OCI-LY7 (cell line): ENCODE data around the gene SREBF1. TPM values are rescaled to one million over a fixed set of nuclear protein-coding genes. Genes with fewer than 3 reads are reported as not detected.

ENCODE experiments used
- BruUV-seq: library from RNA; stranded (reverse); fragments of 400-500 nt; replicated peaks from 2 replicates; lab custom pipeline; 2021; lab: Mats Ljungman, UMichigan
- CTCF ChIA-PET: fragments of 300-600 bp; sonication (Branson Sonifier 250); formaldehyde crosslinking; loops from one replicate; lab custom pipeline; 2022; ENCODE audit warnings: antibody characterized with exemption; ENCODE audit not compliant: unreplicated experiment; lab: Charles Lee
- POLR2A ChIA-PET: fragments of 300-600 bp; sonication (Branson Sonifier 250); formaldehyde crosslinking; loops from one replicate; lab custom pipeline; 2022; ENCODE audit warnings: antibody characterized with exemption; lab: Charles Lee
- DNase-seq: peaks from one replicate; pipeline ENCODE4 v3.0.0-alpha.2; 2015; ENCODE audit warnings: low spot score
- H2AFZ ChIP-seq: fragments of 200-600 bp; sonication (generic), shearing (Covaris generic); 2 replicates; pipeline ENCODE4 v1.6.1; 2014; ENCODE audit warnings: mild to moderate bottlenecking, antibody characterized with exemption, low read length, moderate library complexity
- H3K27ac ChIP-seq: fragments of 200-600 bp; sonication (generic); 2 replicates; pipeline ENCODE4 v1.5.1; 2014; ENCODE audit warnings: mixed run types, low read depth, mild to moderate bottlenecking, moderate library complexity, low read length, inconsistent platforms; ENCODE audit not compliant: poor library complexity, severe bottlenecking
- H3K36me3 ChIP-seq: fragments of 200-600 bp; sonication (generic); 2 replicates; pipeline ENCODE4 v1.6.1; 2014; ENCODE audit warnings: mild to moderate bottlenecking, antibody characterized with exemption, low read length, moderate library complexity, mixed read lengths; ENCODE audit not compliant: insufficient read depth
- H3K4me1 ChIP-seq: fragments of 200-600 bp; sonication (generic); 2 replicates; pipeline ENCODE4 v1.5.1; 2014; ENCODE audit warnings: mild to moderate bottlenecking, low read length; ENCODE audit not compliant: insufficient read depth, poor library complexity, severe bottlenecking
- H3K4me2 ChIP-seq: fragments of 200-600 bp; sonication (generic); 2 replicates; pipeline ENCODE4 v1.6.1; 2014; ENCODE audit warnings: mild to moderate bottlenecking, low read length
- H3K4me3 ChIP-seq: fragments of 200-600 bp; sonication (generic); 2 replicates; pipeline ENCODE4 v1.5.1; 2014; ENCODE audit warnings: mild to moderate bottlenecking, low read depth, low read length; ENCODE audit not compliant: poor library complexity, severe bottlenecking
- H3K79me2 ChIP-seq: fragments of 200-600 bp; sonication (generic); 2 replicates; pipeline ENCODE4 v1.6.1; 2016; ENCODE audit warnings: low read depth, mild to moderate bottlenecking, low read length, moderate library complexity, mixed read lengths; ENCODE audit not compliant: insufficient read depth
- H3K9me2 ChIP-seq: fragments of 200-600 bp; sonication (generic); 2 replicates; pipeline ENCODE4 v1.6.1; 2016; ENCODE audit warnings: mild to moderate bottlenecking, low read length, mixed read lengths; ENCODE audit not compliant: insufficient read depth
- H3K9me3 ChIP-seq: fragments of 200-600 bp; sonication (generic); 2 replicates; pipeline ENCODE4 v1.6.1; 2014; ENCODE audit warnings: mild to moderate bottlenecking, mixed run types, low read length, mixed read lengths
- H4K20me1 ChIP-seq: fragments of 200-600 bp; sonication (generic); 2 replicates; pipeline ENCODE4 v1.6.1; 2014; ENCODE audit warnings: mild to moderate bottlenecking, antibody characterized with exemption, low read length, moderate library complexity, mixed read lengths; ENCODE audit not compliant: insufficient read depth
- EZH2phosphoT487 ChIP-seq: fragments of 200-600 bp; sonication (generic); IDR thresholded peaks from 2 replicates; pipeline ENCODE4 v1.6.1; 2018; ENCODE audit warnings: low read depth, borderline replicate concordance, mild to moderate bottlenecking, mixed run types, antibody characterized with exemption, low read length, moderate library complexity, mixed read lengths
- intact Hi-C: fragments of 100-400 bp; cut with micrococcal nuclease; formaldehyde crosslinking; loops from one replicate; pipeline ENCODE4 v1.10.0; 2022; ENCODE audit not compliant: unreplicated experiment
- microRNA-seq: library from miRNA; unstranded; fragments of <30 nt; microRNA quantifications from one replicate; pipeline ENCODE4 v1.2.0, GENCODE V29; 2022; ENCODE audit warnings: borderline replicate concordance
- small RNA-seq: library from RNA; depleted of rRNA; stranded (forward); fragments of <200 nt; gene quantifications from one replicate; pipeline ENCODE3, GENCODE V24; 2014
- total RNA-seq, 2 experiments: library from RNA; depleted of rRNA in 1 of 2; stranded (reverse); fragments of >200 nt in 1 of 2; shearing (Covaris generic) in 1 of 2; gene quantifications; 2 replicates each; pipeline ENCODE4 v1.2.3, GENCODE V29; 2014 to 2022
- TF ChIP-seq, protein P1 (sequence below): fragments of 200-600 bp; sonication (generic); conservative IDR thresholded peaks from 2 replicates; pipeline ENCODE4 v1.5.1; 2014; ENCODE audit warnings: mild to moderate bottlenecking, antibody characterized with exemption, low read length, moderate library complexity, mixed read lengths

The SREBF1 gene
- total RNA-seq, 2 experiments from 2014 or later = 70.4 to 187 TPM

- H4K20me1 ChIP-seq = no peaks in the 10 kb centered on the region
- DNase-seq = no peak
- H3K4me1 ChIP-seq = peaks cover 100% of the 10 kb centered on the region
- H3K79me2 ChIP-seq = peaks cover 53% of the 10 kb centered on the region; the same call in 1 of the 2 replicates
- H3K4me3 ChIP-seq = no peak overlapping the region
- no peaks in the 10 kb centered on the region for H3K9me2 ChIP-seq
- H3K9me3 ChIP-seq = no peaks in the 10 kb centered on the region
- H3K27ac ChIP-seq = peak overlapping the region; percentile 97
- ChIA-PET CTCF (no interaction called here), POLR2A (interaction anchor here (0.6 to 1.0 kb wide), 2 partner anchors 18 to 81 kb away, joined by 3 read pairs; no protein-coding TSS in a partner anchor)
- no peak for TF ChIP-seq EZH2phosphoT487
- TF ChIP-seq, protein P1, sequence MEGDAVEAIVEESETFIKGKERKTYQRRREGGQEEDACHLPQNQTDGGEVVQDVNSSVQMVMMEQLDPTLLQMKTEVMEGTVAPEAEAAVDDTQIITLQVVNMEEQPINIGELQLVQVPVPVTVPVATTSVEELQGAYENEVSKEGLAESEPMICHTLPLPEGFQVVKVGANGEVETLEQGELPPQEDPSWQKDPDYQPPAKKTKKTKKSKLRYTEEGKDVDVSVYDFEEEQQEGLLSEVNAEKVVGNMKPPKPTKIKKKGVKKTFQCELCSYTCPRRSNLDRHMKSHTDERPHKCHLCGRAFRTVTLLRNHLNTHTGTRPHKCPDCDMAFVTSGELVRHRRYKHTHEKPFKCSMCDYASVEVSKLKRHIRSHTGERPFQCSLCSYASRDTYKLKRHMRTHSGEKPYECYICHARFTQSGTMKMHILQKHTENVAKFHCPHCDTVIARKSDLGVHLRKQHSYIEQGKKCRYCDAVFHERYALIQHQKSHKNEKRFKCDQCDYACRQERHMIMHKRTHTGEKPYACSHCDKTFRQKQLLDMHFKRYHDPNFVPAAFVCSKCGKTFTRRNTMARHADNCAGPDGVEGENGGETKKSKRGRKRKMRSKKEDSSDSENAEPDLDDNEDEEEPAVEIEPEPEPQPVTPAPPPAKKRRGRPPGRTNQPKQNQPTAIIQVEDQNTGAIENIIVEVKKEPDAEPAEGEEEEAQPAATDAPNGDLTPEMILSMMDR = no peak
- no TSS peak for BruUV-seq
- no peak overlapping the region for H2AFZ ChIP-seq
- peaks cover 14% of the 10 kb centered on the region; the same call in 1 of the 2 replicates for H3K36me3 ChIP-seq
- H3K4me2 ChIP-seq = peak overlapping the region; percentile 92
- intact Hi-C loops = no loop called here
These were observed 73.7 kb downstream of the SREBF1 start for GRCh38 chr17:17763136-17763535.

GRCh38 chr17:17762744-17763105 lies 74.1 kb downstream of the SREBF1 start:
- DNase-seq = no peak
- Histone ChIP-seq H3K4me2 (peak overlapping the region; percentile 92), H2AFZ (no peak overlapping the region), H3K9me2 (no peaks in the 10 kb centered on the region), H3K4me1 (peaks cover 100% of the 10 kb centered on the region), H3K79me2 (peaks cover 49% of the 10 kb centered on the region; the same call in 1 of the 2 replicates), H3K9me3 (no peaks in the 10 kb centered on the region), H3K36me3 (peaks cover 14% of the 10 kb centered on the region; the same call in 1 of the 2 replicates), H3K27ac (peak overlapping the region; percentile 97), H4K20me1 (no peaks in the 10 kb centered on the region), H3K4me3 (no peak overlapping the region)
- BruUV-seq = no TSS peak
- ChIA-PET CTCF (no interaction called here), POLR2A (interaction anchor here (1.6 kb wide), 1 partner anchor 13 kb away, joined by 3 read pairs; no protein-coding TSS in a partner anchor)
- intact Hi-C loops = no loop called here
- TF ChIP-seq EZH2phosphoT487 = no peak
- TF ChIP-seq, protein P1 = no peak

Small RNA genes lying within 50 kb of the gene (microRNA-seq; reads per million reads assigned to microRNA genes)
- gene MIR33B (1,769 reads per million, percentile 86 among the genes with 10 or more reads in this experiment), gene MIR6777 (5.3 reads per million)

Small RNA genes lying within 50 kb of the gene (small RNA-seq; reads per million reads assigned to genes)
- 0.94 reads per million, percentile 45 among the genes with 10 or more reads in this experiment for gene MIR33B
- not detected for gene MIR6777

Other genes with a start within 250 kb of the SREBF1 start
- 40.2 and 53.5 TPM in 2 replicates for gene PEMT, start 245.3 kb downstream of the SREBF1 start, total RNA-seq (2014; rRNA removed; shearing (Covaris generic))
- 27.3 and 32.8 TPM in 2 replicates for gene PEMT, start 245.3 kb downstream of the SREBF1 start, total RNA-seq (2022)
- 17.1 and 20.1 TPM in 2 replicates for gene RAI1, start 155.5 kb downstream of the SREBF1 start, total RNA-seq (2014; rRNA removed; shearing (Covaris generic))
- gene RAI1, start 155.5 kb downstream of the SREBF1 start, total RNA-seq (2022) = 49.4 and 54.3 TPM in 2 replicates
- 4.9 and 5.4 TPM in 2 replicates for gene TOM1L2, start 135.4 kb upstream of the SREBF1 start, total RNA-seq (2014; rRNA removed; shearing (Covaris generic))
- gene TOM1L2, start 135.4 kb upstream of the SREBF1 start, total RNA-seq (2022) = 14.3 and 16.4 TPM in 2 replicates
- gene DRC3, start 135.9 kb upstream of the SREBF1 start, total RNA-seq (2014; rRNA removed; shearing (Covaris generic)) = not detected in 2 replicates
- 0.19 and 0.50 TPM in 2 replicates for gene DRC3, start 135.9 kb upstream of the SREBF1 start, total RNA-seq (2022)
- 34.8 and 56.2 TPM in 2 replicates for gene ATPAF2, start 202.2 kb upstream of the SREBF1 start, total RNA-seq (2014; rRNA removed; shearing (Covaris generic))
- gene ATPAF2, start 202.2 kb upstream of the SREBF1 start, total RNA-seq (2022) = 42.9 and 45.2 TPM in 2 replicates
- 5.1 and 6.3 TPM in 2 replicates for gene GID4, start 202.4 kb upstream of the SREBF1 start, total RNA-seq (2014; rRNA removed; shearing (Covaris generic))
- gene GID4, start 202.4 kb upstream of the SREBF1 start, total RNA-seq (2022) = 11.8 and 13.3 TPM in 2 replicates